HG03025 (cell line): ENCODE data around the gene PDXK.
"Not testable (repeated sequence)": the region's sequence is repeated elsewhere in the genome, so short reads cannot be mapped to it uniquely, and the experiment has no call there.

Source experiments
- ATAC-seq: cut with Tn5 transposase; IDR thresholded peaks from one replicate; pipeline ENCODE4 v1.9.1; 2021; ENCODE audit warnings: mild to moderate bottlenecking, moderate library complexity; ENCODE audit not compliant: unreplicated experiment, low FRiP score

The PDXK gene

DNA sequence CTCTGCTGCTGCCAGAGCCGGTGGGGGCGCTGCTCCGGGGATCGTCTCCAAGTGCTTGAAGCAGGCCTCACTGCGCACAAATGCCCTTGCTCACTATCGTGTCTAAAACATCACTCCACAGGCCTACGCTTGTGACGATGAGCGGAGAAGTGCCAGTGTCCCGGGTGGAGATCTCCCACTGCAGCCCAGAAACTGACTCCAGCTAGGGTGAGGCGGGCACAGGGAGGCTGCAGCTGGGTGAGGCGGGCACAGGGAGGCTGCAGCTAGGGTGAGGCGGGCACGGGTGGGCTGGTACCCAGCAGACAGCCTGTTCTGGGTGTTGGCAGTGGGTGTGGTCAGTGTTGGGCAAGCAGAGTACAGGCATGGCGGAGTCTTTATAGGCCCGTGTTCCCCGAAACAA, 22.7 kb upstream of the PDXK start:
- ATAC-seq, result no peak

DNA sequence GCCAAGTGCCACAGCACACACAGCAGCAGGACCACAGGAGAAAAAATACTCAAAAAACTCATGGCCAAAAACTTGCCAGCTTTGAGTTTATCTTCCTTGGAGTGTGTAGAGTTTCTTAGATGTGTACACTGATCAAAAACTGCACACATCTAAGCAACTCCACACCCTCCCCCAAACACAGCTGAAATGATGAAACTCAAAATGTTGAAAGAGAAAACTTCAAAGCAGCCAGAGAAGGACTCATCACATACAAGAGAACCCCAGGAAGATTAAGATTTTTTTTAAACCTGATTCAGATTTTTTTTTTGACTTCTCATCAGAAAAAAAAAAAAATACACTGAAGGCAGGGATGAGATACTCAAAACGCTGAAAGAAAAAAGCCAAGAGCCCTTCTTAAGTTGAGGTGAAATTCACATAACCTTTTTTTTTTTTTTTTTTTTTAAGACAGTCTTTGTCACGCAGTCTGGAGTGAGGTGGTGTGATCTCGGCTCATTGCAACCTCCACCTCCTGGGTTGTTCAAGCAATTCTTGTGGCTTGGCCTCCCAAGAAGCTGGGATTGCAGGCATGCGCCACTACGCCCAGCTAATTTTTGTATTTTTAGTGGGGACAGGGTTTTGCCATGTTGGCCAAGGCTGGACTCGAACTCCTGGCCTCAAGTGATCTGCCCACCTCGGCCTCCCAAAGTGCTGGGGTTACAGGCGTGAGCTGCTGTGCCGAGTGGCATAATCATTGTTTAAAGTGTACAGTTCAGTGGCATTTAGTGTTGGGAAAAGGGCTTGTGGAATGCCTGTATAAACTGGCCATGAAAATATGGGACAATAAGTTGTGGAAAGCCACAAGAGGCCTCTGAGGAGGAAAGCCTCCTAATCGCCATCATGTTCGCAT, 20.9 kb upstream of the PDXK start:
- ATAC-seq, result no peak

DNA sequence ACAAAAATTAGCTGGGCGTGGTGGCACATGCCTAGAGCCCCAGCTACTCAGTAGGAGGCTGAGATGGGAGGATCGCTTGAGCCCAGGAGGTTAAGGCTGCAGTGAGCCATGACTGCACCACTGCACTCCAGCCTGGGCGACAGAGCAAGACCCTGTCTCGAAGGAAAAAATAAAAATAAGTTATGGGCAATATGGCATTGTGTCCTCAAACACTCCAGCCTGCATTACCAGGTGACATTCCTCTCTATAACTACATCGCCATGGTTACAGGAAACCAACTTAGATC, 19.5 kb upstream of the PDXK start:
- not testable (repeated sequence) for ATAC-seq

DNA sequence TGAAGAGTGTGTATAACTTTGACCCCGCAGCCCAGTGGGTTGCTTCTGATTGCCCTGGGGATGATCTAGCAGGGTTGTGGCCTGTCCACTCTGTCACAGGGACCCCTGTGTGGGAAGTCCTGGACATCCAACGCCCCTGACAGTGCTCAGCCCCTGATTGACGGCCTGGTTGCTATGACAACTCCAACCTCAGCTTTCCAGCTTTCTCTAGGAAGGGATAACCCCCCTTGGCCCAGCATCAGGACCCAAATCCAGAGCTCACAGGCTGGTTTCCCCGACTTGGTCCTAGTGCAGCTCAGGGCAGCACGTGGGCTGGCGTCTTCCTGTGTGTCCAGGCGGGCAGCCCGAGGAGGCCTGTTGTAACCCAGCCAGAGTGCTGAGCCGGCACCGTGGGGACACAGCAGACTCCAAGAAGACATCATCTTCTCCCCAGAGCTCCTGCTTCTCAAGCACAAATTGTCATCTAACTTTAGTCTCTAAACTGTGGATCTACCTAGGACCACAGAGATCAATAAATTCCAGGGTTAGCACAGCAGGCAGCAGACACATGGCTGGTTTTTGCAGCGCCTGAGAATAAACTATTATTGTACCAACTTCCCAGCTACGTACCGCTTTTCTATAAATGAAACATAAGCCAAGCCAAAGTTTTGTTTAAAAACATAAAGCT, 18.9 kb upstream of the PDXK start:
- ATAC-seq, result no peak

DNA sequence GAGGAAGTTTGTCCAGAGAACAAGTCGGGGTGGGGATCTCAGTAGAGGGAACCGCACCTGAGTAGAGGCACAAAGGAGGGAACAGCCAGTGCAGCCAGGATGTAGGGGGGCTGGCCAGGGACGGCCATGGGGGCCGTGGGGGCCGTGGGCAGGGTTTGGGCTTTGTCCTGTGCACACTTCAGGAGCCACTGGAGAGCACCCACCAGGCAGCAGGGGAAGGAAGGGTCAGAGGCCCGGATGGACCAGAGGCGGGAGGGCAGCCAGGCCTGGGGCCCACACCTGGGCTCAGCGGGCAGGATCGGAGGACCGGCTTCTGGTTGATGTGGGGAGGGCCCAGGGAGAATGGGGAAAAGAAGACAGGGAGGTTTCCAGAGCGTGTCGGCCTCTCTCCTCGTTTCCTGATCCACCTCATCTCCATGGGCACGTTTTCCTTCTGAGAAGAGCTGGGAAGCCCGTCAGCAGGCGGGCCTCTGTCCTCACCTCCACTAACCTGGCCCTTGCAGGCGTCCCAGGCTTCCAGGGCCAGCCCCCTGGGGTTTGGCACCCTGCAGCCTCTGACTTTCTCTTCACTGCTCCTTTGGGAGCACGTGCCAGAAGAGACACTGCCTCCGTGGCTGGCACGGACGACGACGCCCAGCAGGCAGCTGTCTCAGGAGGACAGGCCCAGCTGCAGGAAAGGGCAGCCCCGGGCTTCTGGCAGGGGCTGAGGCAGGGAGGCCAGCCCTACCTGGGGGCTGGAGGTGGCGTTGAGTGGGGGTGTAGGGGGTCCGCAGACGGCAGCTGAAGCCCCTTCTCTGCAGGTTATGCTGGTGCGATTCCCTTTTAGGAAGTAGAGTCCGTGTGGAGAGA, 16.8 kb upstream of the PDXK start:
- ATAC-seq, result no peak

DNA sequence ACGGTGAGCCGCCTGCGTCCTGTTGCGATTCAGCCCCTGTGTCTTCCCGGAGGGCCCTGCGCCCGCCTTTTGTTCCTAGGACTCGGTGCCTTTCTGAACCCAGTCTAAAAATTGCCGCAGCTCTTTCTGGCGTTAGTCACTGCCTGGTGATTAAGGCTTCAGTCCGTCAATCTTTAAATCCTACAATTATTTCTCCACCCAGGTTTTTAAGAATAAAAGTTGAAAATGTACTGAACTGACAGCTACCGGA, 16.2 kb upstream of the PDXK start:
- ATAC-seq, result no peak

DNA sequence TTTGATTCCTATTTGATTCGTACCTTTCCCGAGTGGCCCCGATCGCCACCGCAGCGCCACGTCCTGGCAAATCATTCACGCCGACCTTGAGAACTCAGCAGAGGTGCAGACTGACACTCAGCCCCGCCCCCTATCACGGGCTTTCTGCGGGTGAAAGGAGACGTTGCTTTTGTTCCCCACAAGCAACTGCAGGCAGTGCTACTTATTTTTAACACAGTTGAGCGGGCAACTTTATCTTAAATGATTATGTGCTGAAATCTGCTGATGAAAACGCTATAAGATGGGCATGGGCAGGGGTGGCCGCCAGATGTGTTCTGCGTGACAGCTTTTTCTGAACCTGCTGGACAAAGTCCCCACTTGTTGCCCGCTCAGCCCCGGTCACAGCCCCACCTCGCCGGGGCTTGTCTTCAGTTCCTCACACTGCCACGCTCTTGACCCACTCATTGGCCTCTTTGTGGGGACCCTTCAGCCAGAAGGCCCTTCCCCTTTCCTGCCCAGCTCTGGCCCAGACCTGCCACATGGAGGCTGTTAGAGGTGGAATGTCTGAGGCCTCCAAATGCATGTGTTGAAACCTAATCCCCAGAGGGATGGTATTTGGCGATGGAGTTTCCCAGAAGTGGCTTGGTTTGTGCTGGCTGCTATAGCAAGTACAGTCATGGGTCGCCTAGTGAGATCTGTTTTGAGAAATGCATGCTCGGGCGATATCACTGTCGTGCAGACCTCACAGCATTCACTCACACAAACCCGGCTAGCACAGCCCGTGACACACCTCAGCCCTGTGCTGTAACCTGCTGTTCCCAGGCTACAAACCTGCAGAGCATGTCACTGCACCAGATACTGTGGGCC, 15.7 kb upstream of the PDXK start:
- no peak for ATAC-seq

DNA sequence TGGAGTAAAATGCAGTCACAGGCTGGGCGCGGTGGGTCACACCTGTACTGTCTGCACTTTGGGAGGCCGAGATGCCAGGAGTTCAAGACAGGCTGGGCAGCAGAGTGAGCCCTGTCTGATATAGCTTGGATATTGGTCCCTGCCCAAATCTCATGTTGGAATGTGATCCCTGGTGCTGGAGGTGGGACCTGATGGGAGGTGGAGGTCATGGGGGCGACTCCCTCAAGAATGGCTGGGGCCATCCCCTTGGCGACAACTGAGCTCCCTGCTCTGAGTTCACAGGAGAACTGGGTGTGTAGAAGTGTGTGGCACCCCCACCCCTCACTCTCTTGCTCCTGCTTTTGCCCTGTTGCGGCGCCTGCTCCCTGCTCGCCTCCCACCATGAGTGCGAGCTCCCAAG, 11.5 kb upstream of the PDXK start:
- no peak for ATAC-seq

DNA sequence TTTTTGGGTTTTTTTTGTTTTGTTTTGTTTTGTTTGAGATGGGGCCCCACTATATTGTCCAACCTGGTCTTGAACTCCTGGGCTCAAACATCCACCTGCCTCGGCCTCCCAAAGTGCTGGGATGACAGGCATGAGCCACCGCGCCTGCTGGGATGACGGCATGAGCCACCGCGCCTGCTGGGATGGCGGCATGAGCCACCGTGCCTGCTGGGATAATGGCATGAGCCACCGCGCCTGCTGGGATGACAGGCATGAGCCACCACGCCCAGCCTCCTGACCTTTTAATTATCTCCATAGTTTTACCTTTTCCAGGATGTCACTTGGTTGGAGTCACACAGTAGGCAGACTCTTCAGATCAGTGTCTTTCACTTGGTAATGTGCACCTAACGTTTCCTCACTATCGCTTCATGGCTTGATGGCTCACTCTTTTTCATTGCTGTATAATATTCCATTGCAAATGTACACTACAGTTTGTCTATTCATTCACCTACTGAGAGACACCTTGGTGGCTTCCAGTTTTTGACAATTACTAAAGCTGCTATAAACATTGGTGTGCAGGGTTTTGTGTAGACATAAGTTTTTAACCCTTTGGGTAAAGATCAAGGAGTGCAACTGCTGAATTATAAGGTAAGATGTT, 10.1 kb upstream of the PDXK start:
- no peak for ATAC-seq

DNA sequence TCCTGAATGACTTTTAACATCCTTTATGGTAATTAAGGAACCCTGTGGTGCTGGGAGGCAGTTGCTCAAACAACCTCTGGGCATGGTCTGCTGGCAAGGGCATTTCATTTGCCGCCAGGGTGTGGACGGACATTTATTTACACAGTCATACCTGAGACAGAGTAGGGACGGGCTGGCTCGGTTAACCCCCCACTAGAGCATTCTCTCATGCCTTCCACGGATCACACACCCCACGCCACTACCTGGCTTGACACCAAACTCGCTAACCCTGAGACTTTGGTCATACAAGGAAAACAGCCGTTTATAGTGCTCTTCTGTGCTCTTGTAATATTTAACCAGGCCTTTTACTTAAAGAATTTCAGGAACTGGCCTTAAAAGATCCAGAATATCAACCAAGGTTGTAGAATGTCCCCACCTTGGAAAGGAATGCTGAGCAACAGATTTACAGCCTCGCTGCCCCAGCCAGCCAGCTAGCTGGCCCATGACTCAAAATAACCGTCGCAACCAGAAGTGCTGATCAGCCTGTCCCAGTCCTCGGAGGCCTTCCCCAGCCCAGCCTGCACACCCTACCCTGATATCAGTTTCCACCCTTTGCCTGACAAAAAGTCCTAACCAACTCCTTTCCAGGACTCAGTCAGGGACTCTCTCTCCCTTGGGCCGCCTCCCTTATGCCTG, 6.5 kb upstream of the PDXK start:
- ATAC-seq, result no peak

DNA sequence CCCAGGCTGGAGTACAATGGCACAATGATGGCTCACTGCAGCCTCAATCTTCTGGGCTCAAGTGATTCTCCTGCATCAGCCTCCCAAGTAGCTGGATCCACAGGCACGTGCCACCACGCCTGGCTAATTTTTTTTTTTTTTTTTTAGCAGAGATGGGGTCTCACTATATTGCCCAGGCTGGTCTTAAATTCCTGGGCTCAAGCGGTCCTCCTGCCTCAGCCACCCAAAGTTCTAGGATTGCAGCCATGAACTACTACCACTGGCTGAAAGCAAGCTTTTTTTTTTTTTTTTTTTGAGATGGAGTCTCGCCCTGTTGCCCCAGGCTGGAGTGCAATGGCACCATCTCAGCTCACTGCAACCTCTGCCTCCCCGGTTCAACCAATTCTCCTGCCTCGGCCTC, 5.8 kb upstream of the PDXK start:
- not testable (repeated sequence) for ATAC-seq

DNA sequence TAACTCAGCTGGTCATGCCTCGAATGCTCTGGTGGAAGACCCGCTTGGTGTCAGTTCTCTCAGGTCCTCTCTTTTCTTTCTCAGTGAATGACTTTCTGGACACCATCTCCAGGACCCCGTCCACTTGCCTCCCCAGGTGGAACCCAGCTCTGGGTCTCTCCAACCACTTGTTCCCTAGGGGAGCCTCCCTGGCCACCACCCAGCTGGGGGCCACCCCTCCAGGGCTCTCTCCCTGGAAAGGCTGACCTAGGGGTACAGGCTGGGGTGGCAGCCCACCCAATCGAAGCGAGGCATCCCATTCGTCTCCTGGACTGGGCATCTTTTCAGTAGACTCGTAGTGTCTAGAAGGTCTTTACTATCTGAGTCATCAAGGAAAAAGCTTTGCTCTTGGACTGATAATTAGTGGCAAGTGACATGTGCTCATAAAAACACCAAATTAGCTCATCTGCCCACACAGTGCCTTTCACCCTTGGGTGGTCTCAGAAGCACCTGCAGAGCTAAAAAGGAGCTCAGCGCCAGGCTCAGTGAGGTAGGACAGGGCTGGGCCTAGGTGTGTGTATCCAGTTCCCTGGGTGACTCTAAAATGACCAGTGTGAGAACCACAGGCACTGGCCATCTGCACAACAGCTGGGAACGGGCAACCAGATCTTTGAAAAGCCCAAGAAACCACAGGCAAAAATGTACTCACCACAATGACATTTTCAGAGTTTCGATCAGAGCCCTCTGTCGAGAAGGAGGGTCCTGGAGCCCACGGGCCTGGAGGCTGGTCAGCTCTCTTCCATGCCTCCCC, 2.4 kb upstream of the PDXK start:
- ATAC-seq, result no peak

DNA sequence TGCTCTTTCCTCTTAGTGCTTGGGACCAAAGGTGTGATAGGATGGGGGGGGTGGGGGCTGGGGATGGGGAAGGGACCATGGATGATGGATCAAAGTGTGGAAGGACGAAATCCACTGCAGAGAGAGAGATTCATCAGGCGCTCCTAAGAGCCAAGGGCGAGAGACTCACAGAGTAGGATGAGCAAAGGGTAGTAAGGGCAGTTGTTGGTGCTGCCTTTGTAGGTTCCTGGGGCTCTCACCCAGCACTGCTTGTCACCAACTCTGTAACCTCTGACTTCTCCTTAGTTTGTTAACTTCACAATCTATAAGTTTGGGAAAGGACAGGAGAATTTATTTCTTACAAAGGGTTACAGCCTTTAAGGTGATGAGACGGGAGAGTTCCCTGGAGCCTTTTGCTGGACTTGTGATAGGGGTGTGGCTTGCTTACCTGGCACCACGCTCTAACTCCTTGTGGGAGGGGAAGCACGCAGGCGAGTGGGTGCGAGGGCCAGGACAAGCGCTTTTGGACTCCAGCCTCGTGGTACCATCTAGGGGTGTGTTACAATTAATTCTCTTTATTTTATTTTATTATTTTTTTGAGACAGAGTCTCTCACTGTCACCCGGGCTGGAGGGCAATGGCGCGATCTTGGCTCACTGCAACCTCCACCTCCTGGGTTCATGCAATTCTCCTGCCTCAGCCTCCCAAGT, 1.6 kb upstream of the PDXK start:
- no peak for ATAC-seq

DNA sequence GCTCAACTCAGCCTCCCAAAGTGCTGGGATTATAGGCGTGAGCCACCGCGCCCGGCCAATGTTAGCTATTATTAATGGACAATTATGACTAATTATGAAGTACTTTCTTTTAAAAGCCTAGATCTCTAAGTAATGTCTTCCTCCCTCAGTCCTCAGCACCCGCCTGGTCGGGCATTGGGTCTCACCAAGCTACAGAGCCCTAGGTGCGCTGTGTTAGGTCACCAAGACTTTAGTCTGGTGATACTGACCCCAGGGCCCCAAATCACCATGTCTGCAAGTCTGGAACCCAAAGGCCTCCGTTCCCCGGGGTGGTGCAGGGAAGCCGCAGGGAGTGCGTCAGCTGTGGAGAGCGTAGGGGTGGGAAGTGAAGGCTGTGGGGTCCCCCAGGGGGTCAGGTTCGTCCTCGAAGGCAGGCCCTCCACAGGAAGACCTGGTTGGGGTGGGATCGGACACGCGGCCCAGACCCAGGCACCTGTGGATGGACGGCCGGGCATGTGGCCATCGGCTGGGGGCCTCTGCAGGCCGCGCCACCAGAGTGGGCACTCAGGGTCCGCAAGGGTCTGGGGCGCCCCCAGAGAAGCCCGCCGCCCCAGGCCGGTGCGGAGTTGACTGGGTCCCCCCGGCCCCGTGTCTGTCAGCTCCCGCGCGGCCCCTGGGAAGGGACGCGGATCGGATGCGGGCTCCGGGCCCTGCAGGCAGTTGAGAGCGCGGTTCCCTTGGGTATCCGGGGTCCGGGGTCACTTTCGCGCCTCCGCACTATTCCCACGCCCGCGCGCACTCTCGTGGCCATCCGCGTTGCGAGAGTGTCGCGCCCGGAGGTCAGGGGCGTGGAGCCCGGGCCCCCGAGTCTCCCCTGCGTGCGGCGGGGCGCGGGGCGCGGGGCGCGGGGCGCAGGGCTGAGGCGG, 710 bp upstream of the PDXK start:
- ATAC-seq, result no peak

DNA sequence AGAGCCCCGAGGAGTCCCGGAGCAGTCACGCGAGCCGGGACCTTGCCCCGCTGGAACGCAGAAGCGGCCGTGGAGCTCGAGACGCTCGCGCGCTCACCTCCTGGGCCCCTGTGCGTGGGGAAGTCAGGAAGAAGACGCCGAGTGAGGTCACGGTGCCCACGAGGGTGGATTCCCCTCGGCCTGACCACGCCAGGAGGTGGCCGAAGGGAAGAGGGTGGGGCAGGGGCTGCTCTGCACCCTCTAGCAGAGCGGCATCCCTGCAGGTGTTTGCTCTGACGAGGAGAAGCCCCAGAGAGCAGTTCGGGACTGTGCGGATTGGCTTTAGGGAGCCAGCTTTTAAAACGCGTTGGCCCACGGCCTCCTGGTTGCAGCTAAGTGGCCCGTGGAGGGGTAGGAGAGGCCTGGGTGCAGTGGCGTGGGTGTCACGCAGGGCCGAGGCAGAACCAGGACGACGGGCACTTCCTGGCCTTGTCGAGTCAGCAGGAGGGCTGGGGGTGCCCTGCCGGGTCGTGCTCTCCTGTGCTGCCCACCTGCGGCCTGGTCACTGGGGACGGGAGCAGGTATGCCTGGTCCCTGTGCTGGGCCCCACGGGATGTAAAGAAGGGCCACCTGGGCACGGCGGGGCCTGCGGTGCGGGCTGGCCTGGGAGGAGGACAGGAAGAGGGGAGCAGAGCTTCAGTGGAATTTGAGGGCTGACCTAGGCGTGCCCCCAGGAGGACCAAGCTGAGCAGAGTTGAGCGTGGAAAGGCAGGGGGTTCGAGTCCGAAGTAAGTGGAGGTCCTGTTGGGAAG, 1.0 kb downstream of the PDXK start:
- ATAC-seq, result no peak

DNA sequence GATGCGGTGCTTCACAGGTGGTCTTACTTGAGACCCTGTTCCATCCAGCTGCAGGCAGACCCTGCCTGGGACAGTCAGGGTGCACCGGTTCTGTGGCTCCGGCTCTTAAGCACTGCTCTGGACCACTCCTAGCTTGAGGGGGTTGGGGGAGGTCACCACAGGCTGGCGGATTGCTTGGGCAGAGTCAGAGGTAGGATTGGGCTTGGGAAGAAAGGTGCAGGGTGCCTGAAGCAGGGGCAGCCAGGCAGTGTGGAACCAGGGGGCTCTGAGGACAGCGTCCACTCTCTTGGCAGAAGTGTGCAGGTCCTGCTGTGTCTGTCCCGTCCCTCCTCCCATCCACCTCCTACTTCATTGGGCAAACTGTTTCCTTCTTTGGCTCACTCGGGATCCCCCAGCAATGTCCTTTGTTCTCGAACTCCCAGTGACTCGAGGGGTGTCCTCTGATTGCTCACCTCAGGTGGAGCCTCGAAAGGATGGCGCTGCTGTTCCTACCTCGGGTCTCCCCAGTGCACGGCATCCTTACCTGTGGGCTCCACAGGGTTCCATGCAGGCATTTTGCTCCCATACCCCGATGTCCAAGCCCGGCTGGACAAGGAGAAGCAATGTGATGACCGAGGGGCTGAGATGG, 1.7 kb downstream of the PDXK start:
- ATAC-seq, result no peak
